Neural progenitor cell (in vitro differentiated cells): ENCODE measurements around the gene CST9. TPM values are rescaled to one million over a fixed set of nuclear protein-coding genes. Genes with fewer than 3 reads are reported as not detected.
"Not testable (repeated sequence)": the region's sequence is repeated elsewhere in the genome, so short reads cannot be mapped to it uniquely, and the experiment has no call there.

Source experiments
- DNase-seq: peaks from one replicate; pipeline ENCODE4 v3.0.0-alpha.2; 2016; ENCODE audit warnings: low spot score
- H2AFZ ChIP-seq: fragments of 200-600 bp; sonication (generic); replicated peaks from 2 replicates; pipeline ENCODE4 v1.6.1; 2016; ENCODE audit warnings: antibody characterized with exemption
- H3F3A ChIP-seq: fragments of 200-600 bp; sonication (generic); 2 replicates; pipeline ENCODE4 v1.6.1; 2016; ENCODE audit warnings: antibody characterized with exemption, low read depth
- H3K27ac ChIP-seq: fragments of 200-600 bp; sonication (generic); 2 replicates; pipeline ENCODE4 v1.5.1; 2016; ENCODE audit warnings: mild to moderate bottlenecking
- H3K27me3 ChIP-seq: fragments of 200-600 bp; sonication (generic); 2 replicates; pipeline ENCODE4 v1.6.1; 2016; ENCODE audit warnings: mild to moderate bottlenecking, moderate library complexity
- H3K36me3 ChIP-seq: fragments of 200-600 bp; sonication (generic); 2 replicates; pipeline ENCODE4 v1.5.1; 2016
- H3K4me1 ChIP-seq: fragments of 200-600 bp; sonication (generic); 2 replicates; pipeline ENCODE4 v1.6.1; 2016; ENCODE audit warnings: mixed run types
- H3K4me2 ChIP-seq: fragments of 200-600 bp; sonication (generic); 2 replicates; pipeline ENCODE4 v1.6.1; 2016
- H3K4me3 ChIP-seq: fragments of 200-600 bp; sonication (generic); 2 replicates; pipeline ENCODE4 v1.5.1; 2016
- H3K79me2 ChIP-seq: fragments of 200-600 bp; sonication (generic); 2 replicates; pipeline ENCODE4 v1.6.1; 2016; ENCODE audit warnings: low read depth
- H3K9ac ChIP-seq: fragments of 200-600 bp; sonication (generic); 2 replicates; pipeline ENCODE4 v1.6.1; 2016
- H3K9me3 ChIP-seq: fragments of 200-600 bp; sonication (generic); 2 replicates; pipeline ENCODE4 v1.5.1; 2016; ENCODE audit warnings: low read depth
- H4K20me1 ChIP-seq: fragments of 200-600 bp; sonication (generic); 2 replicates; pipeline ENCODE4 v1.6.1; 2016; ENCODE audit warnings: low read depth
- H3K27ac Mint-ChIP-seq: 3 replicates; pipeline ENCODE4 v1.8.0; 2021; ENCODE audit warnings: mixed read lengths
- H3K27me3 Mint-ChIP-seq: 2 replicates; pipeline ENCODE4 v1.8.0; 2022; ENCODE audit warnings: low read depth, mild to moderate bottlenecking, inconsistent platforms, moderate library complexity, mixed read lengths; ENCODE audit not compliant: insufficient read depth
- H3K36me3 Mint-ChIP-seq: 3 replicates; pipeline ENCODE4 v1.8.0; 2021; ENCODE audit warnings: mixed read lengths
- H3K4me1 Mint-ChIP-seq: 3 replicates; pipeline ENCODE4 v1.8.0; 2021; ENCODE audit warnings: mixed read lengths
- H3K4me3 Mint-ChIP-seq: 3 replicates; pipeline ENCODE4 v1.8.0; 2021; ENCODE audit warnings: mild to moderate bottlenecking, moderate library complexity, mixed read lengths
- H3K9me3 Mint-ChIP-seq: 3 replicates; pipeline ENCODE4 v1.8.0; 2020; ENCODE audit warnings: mixed read lengths
- EZH2 ChIP-seq: fragments of 200-600 bp; sonication (generic); IDR thresholded peaks from 2 replicates; pipeline ENCODE4 v1.6.1; 2017; ENCODE audit warnings: antibody characterized with exemption, mild to moderate bottlenecking, moderate library complexity
- EZH2phosphoT487 ChIP-seq: fragments of 200-600 bp; sonication (generic); IDR thresholded peaks from 2 replicates; pipeline ENCODE4 v1.6.1; 2017; ENCODE audit warnings: antibody characterized with exemption
- total RNA-seq: library from RNA; depleted of rRNA; stranded (reverse); fragments of >200 nt; gene quantifications from 2 replicates; pipeline ENCODE4 v1.2.3, GENCODE V29; 2015; ENCODE audit warnings: low replicate concordance
- TF ChIP-seq, protein P1 (sequence below): fragments of 200-600 bp; sonication (generic); IDR thresholded peaks from 2 replicates; pipeline ENCODE4 v1.5.1; 2017; ENCODE audit warnings: antibody characterized with exemption, mild to moderate bottlenecking

CST9 gene
- total RNA-seq, 1 donor from 2014 or later = not detected

- Histone ChIP-seq H3K27ac (no peak overlapping the region), H3K4me3 (no peak overlapping the region), H3K4me1 (no peaks in the 10 kb centered on the region), H3K9ac (no peak overlapping the region), H3K27me3 (no peaks in the 10 kb centered on the region), H3K9me3 (no peaks in the 10 kb centered on the region), H3F3A (no peaks in the 10 kb centered on the region), H3K36me3 (no peaks in the 10 kb centered on the region), H3K79me2 (no peaks in the 10 kb centered on the region), H2AFZ (peak overlapping the region; percentile 42), H3K4me2 (no peak overlapping the region), H4K20me1 (no peaks in the 10 kb centered on the region)
- no peaks in the 10 kb centered on the region for H3K27me3 Mint-ChIP-seq
- peaks cover 3% of the 10 kb centered on the region for H3K9me3 Mint-ChIP-seq
- no peak overlapping the region for H3K4me3 Mint-ChIP-seq
- no peaks in the 10 kb centered on the region for H3K36me3 Mint-ChIP-seq
- no peaks in the 10 kb centered on the region for H3K4me1 Mint-ChIP-seq
- H3K27ac Mint-ChIP-seq = no peak overlapping the region
- no peak for TF ChIP-seq EZH2
- no peak for TF ChIP-seq EZH2phosphoT487
- TF ChIP-seq, protein P1, sequence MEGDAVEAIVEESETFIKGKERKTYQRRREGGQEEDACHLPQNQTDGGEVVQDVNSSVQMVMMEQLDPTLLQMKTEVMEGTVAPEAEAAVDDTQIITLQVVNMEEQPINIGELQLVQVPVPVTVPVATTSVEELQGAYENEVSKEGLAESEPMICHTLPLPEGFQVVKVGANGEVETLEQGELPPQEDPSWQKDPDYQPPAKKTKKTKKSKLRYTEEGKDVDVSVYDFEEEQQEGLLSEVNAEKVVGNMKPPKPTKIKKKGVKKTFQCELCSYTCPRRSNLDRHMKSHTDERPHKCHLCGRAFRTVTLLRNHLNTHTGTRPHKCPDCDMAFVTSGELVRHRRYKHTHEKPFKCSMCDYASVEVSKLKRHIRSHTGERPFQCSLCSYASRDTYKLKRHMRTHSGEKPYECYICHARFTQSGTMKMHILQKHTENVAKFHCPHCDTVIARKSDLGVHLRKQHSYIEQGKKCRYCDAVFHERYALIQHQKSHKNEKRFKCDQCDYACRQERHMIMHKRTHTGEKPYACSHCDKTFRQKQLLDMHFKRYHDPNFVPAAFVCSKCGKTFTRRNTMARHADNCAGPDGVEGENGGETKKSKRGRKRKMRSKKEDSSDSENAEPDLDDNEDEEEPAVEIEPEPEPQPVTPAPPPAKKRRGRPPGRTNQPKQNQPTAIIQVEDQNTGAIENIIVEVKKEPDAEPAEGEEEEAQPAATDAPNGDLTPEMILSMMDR = no peak
- no peak for DNase-seq
Observed at GRCh38 chr20:23582293-23582692, 23.4 kb downstream of the CST9 start.

- H2AFZ ChIP-seq = peak overlapping the region; percentile 42
- not testable (repeated sequence) for H3K27me3 Mint-ChIP-seq, H3K4me3 ChIP-seq, H3K36me3 Mint-ChIP-seq, H4K20me1 ChIP-seq, H3K27me3 ChIP-seq, H3F3A ChIP-seq, H3K27ac Mint-ChIP-seq, H3K79me2 ChIP-seq, H3K27ac ChIP-seq, H3K36me3 ChIP-seq, H3K4me1 ChIP-seq, H3K9ac ChIP-seq, H3K4me2 ChIP-seq, H3K9me3 Mint-ChIP-seq, H3K4me1 Mint-ChIP-seq, DNase-seq, H3K9me3 ChIP-seq, H3K4me3 Mint-ChIP-seq
Observed at GRCh38 chr20:23581833-23582232, 23.9 kb downstream of the CST9 start.

DNA sequence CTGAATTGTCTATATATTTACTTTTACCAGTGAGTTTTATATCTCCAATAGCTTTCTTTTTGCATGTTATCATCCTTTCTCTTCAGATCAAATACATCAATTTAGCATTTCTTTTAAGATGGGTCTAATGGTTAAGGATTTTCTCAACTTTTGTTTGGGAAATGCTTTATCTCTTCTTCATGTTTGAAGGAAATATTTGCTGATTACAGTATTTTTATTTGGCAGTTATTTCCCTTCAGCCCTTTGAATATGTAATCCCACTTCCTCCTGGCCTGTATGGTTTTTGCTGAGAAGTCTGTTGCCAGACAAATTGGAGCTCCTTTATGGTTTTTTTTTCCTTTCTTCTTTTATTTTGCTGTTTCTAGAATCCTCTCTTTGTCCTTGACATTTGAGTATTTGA lies 30.7 kb downstream of the CST9 start:
- Mint-ChIP-seq H3K36me3 (no peaks in the 10 kb centered on the region), H3K27ac (no peak overlapping the region), H3K27me3 (peaks cover 4% of the 10 kb centered on the region), H3K4me3 (no peak overlapping the region), H3K4me1 (no peaks in the 10 kb centered on the region), H3K9me3 (peaks cover 7% of the 10 kb centered on the region)
- no peak overlapping the region for H3K4me2 ChIP-seq
- TF ChIP-seq EZH2phosphoT487 (no peak), EZH2 (no peak)
- TF ChIP-seq, protein P1 = no peak
- H3K36me3 ChIP-seq = no peaks in the 10 kb centered on the region
- peaks cover 5% of the 10 kb centered on the region for H3K9me3 ChIP-seq
- no peak overlapping the region for H3K4me3 ChIP-seq
- H3K27ac ChIP-seq = no peak overlapping the region
- H3F3A ChIP-seq = no peaks in the 10 kb centered on the region
- H3K79me2 ChIP-seq = no peaks in the 10 kb centered on the region
- DNase-seq = no peak
- H3K4me1 ChIP-seq = no peaks in the 10 kb centered on the region
- H4K20me1 ChIP-seq = no peaks in the 10 kb centered on the region
- H3K27me3 ChIP-seq = no peaks in the 10 kb centered on the region
- no peak overlapping the region for H2AFZ ChIP-seq
- H3K9ac ChIP-seq = no peak overlapping the region

DNA sequence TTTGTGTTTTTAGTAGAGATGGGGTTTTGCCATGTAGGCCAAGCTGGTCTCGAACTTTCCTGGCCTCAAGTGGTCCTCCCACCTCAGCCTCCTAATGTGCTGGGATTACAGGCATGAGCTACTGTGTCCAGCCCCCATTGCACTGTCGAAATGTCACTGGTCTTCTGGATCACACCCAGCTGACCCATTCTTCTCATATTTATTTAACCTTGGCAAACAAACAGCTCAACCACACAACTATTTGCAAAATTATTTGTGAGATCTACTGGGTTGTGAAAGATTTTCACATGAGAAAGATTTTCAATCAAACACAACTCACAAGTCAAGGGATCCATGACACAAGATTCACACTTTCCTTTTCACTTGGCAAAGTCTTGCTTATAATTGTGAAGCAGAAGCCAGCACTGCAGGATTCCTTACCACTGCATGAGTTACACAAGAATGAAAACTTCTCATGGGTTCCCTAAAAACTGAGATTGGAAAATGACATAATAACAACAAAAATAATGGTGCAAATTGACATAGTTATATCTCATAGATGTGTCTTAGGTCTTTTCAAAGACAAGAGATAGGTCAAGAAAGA lies 35.4 kb downstream of the CST9 start:
- Mint-ChIP-seq H3K36me3 (no peaks in the 10 kb centered on the region), H3K27me3 (peaks cover 3% of the 10 kb centered on the region), H3K4me3 (no peak overlapping the region), H3K27ac (no peak overlapping the region), H3K9me3 (peaks cover 5% of the 10 kb centered on the region), H3K4me1 (peaks cover 2% of the 10 kb centered on the region)
- peaks cover 5% of the 10 kb centered on the region for H3K9me3 ChIP-seq
- H3K79me2 ChIP-seq = no peaks in the 10 kb centered on the region
- TF ChIP-seq EZH2phosphoT487 (no peak), EZH2 (no peak)
- TF ChIP-seq, protein P1 = no peak
- no peak overlapping the region for H2AFZ ChIP-seq
- no peaks in the 10 kb centered on the region for H4K20me1 ChIP-seq
- H3K9ac ChIP-seq = no peak overlapping the region
- H3K27me3 ChIP-seq = no peaks in the 10 kb centered on the region
- no peak overlapping the region for H3K4me2 ChIP-seq
- no peaks in the 10 kb centered on the region for H3K36me3 ChIP-seq
- H3K27ac ChIP-seq = no peak overlapping the region
- no peak overlapping the region for H3K4me3 ChIP-seq
- DNase-seq = no peak
- no peaks in the 10 kb centered on the region for H3F3A ChIP-seq
- no peaks in the 10 kb centered on the region for H3K4me1 ChIP-seq
